SW 1271 (cell line): ENCODE measurements around the gene BAZ1B.
"Not testable (repeated sequence)": the region's sequence is repeated elsewhere in the genome, so short reads cannot be mapped to it uniquely, and the experiment has no call there.

Experiments used
- DNase-seq, 2 experiments: peaks; one replicate each; lab custom pipeline; 2025; lab: John Stamatoyannopoulos, UW

The BAZ1B gene

GRCh38 chr7:73538510-73538909, 16.4 kb upstream of the BAZ1B start:
- DNase-seq, result not testable (repeated sequence)

- no peak for DNase-seq
These were observed 15.0 kb upstream of the BAZ1B start for GRCh38 chr7:73537051-73537450.

GRCh38 chr7:73536479-73536878, 14.4 kb upstream of the BAZ1B start:
- DNase-seq, result no peak

GRCh38 chr7:73535918-73536317, 13.8 kb upstream of the BAZ1B start:
- DNase-seq, result not testable (repeated sequence)

- DNase-seq, result no peak
These were observed 11.6 kb upstream of the BAZ1B start for GRCh38 chr7:73533742-73534141.

- DNase-seq, result no peak
These were observed 10.1 kb upstream of the BAZ1B start for GRCh38 chr7:73532224-73532623.

GRCh38 chr7:73530800-73531199, 8.7 kb upstream of the BAZ1B start:
- DNase-seq, result no peak

- DNase-seq, result no peak
These were observed 5.1 kb upstream of the BAZ1B start for GRCh38 chr7:73526896-73527821.

- not testable (repeated sequence) for DNase-seq
These were observed 4.0 kb upstream of the BAZ1B start for GRCh38 chr7:73526158-73526494.

- no peak for DNase-seq
These were observed 423 bp downstream of the BAZ1B start for GRCh38 chr7:73521636-73522104.

- no peak for DNase-seq
These were observed 1.1 kb downstream of the BAZ1B start for GRCh38 chr7:73520673-73521635.

GRCh38 chr7:73519867-73520672, 2.0 kb downstream of the BAZ1B start:
- DNase-seq, result no peak

GRCh38 chr7:73518470-73518869, 3.6 kb downstream of the BAZ1B start:
- DNase-seq, result no peak

- DNase-seq, result no peak
These were observed 4.7 kb downstream of the BAZ1B start for GRCh38 chr7:73517241-73517995.

GRCh38 chr7:73515178-73515577, 6.9 kb downstream of the BAZ1B start:
- no peak for DNase-seq

- DNase-seq, result no peak
These were observed 9.9 kb downstream of the BAZ1B start for GRCh38 chr7:73512018-73512780.

GRCh38 chr7:73509463-73509862, 12.6 kb downstream of the BAZ1B start:
- DNase-seq, result no peak

GRCh38 chr7:73507556-73507955, 14.5 kb downstream of the BAZ1B start:
- no peak for DNase-seq

GRCh38 chr7:73504920-73505319, 17.2 kb downstream of the BAZ1B start:
- DNase-seq, result no peak

- DNase-seq, result no peak
These were observed 18.1 kb downstream of the BAZ1B start for GRCh38 chr7:73504017-73504416.
